Measurements from ENCODE around the gene STK38.
"Not testable (repeated sequence)": the region's sequence is repeated elsewhere in the genome, so short reads cannot be mapped to it uniquely, and the experiment has no call there.

Gene STK38

DNA sequence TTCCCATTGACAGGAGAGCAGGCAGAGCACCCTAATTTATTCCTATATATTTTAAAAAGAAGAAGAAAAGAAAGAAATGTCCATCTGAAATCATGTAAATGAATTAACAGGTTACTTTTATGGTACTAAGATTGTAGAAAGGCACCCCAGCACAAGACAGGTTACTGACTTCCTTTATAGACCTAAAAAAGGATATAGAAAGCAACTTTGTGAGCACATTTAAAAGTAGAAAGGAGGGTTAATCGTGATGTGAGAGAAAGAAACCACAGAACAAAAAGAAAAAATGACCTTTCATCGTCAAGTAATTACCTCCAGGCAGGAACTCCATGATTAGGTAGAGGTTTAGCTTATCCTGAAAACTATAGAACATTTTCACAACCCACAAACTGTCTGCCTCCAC is 29.9 kb downstream of the STK38 start:
- FAIRE-seq = no peak

DNA sequence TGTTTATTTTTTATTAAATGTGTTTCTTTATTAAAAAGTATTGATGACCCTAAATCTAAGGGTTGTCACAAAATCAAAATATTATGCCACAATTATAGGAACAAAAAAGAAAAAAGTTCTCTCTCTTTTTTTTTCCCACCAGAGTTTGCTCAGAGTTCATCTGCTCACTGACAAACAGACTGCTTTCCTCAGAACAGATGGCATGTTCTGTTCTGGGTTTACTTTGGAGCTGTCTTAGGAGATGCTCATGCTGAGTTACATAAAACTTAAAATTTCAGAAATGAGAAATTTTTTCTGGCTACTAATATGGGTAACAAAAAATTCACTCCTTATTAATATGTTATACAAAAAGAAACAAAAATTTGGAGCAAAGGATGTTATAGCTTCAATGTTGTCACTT is 30.3 kb downstream of the STK38 start:
- no peak for FAIRE-seq

DNA sequence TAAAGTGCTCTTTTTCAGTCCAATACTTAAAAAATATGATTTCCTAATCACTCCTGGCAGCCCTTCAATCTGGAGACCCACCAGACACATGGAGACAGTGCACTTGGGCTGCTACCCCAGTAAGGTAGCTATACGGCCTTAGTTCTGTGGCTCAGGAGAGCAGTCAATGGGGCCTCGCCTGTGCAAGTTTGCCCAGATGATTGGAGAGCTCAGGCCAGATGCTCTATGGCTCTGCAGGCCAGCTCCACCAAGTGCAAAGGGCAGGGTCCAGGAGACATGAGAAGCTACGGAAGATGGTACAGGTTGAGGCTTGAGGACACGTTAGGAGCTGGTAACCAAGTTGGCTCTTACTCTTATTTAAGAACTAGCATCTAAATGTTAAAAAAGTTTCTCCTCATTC is 30.7 kb downstream of the STK38 start:
- FAIRE-seq = no peak

DNA sequence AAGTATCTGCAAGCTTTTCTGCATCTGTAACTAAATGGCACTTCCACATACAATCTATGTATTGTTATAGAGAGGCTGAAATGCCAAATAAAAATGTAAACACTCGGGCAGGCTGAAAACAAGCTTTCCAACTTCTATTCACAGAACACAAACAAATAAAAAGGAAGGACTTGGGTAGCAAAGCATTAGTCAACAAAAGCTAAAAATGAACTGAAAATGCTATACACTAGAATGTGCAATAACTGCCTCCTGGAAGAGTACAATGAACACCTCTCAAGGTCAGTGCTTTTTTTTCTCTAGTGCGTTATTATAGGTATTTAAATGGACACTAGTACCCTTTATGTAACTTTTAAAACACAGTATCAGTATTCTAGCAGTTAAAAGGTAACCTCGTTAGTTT is 31.4 kb downstream of the STK38 start:
- no peak for FAIRE-seq

DNA sequence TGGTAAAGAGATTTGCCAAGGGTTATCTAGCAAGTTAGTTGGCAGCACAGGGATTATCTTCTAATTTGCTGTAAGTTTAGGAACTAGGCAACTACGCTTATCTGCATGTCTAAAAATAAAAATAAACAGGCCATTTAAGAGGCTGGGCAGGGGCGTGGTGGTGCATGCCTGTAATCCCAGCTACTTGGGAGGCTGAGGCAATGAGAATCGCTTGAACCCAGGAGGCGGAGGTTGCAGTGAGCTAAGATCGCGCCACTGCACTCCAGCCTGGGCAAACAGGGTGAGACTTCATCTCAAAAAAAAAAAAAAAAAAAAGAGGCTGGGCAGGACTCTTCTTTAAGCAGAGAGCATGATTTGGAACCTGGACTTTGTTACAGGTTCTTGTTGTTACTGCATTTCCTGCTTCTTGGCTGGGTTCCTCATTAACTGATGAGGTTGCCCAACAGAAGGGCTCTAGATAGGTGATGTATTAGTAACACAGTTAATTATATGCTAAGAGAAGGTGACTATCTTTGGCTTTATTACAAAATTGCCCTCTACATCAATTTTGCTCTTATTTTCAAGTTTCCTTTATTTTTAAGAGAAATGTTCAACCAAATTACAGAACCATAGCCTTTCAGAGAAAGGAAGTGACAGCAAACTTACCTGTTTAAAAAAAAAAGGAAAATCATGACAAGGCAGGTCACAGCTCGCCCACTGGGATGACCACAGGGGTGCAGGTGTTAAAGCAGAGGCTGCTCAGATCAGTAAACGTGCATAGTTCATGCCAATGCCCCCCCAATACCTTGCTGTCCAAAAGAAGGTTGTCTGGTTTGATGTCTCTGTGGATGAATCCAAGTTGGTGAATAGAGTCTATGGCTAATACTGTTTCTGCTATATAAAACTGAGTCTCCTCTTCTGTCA is 32.5 kb downstream of the STK38 start:
- FAIRE-seq = no peak

DNA sequence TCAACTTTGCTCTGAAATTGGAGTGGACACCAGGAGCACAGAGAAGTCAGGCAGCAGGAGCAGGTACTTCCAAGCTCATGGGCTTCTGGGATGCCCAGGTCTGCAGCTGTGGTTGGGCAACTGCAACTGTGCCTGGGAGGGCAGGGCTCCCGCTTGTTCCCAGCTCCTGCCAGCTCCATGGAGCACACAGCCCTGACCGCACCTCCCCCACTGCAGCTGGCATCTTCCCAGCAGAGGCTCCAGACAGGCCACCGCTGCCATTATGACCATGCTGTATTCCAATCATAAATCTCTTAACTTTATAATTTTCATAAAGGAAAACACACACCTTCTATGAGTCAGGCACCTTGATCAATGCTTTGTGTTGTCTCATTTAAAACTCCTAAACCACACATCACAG is 36.9 kb downstream of the STK38 start:
- no peak for FAIRE-seq

DNA sequence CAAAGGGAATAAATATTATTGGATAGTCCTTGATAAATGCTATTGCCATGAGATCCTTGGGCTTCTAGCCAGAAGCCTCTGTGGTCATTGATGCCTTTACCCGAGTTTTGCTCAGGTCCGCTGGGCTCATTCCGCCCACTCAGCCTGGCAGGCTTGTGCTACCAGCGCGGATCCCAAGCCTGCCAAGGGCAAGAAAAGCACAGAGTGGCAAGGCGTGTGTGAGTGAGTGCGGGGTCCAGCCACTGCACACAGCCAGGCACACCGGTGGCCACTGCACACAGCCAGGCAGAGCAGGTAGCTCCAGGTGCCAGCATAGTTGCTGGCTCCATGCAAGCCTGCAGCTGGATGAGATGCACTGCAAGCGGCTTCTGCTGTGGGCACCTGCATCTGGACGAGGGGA is 38.7 kb downstream of the STK38 start:
- FAIRE-seq = no peak

DNA sequence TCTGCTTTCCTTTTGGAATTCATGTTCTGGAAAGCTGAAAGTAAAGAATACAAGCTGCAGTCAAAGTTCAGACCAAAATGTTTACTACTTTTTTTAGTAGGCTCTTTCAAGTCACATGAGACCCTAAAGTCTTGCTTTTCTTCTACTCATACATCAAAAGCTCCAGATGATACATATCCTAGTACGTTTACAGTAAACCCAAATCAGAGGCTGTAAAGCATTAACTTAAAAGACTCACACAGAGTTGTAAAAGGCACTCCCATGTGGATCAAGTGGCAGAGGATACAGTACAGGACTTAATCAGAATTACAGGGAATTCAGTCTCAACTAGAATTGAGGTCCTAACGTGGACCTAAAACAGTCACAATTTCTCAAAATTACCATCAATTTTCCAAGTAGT is 40.7 kb downstream of the STK38 start:
- FAIRE-seq = peak; percentile 73

DNA sequence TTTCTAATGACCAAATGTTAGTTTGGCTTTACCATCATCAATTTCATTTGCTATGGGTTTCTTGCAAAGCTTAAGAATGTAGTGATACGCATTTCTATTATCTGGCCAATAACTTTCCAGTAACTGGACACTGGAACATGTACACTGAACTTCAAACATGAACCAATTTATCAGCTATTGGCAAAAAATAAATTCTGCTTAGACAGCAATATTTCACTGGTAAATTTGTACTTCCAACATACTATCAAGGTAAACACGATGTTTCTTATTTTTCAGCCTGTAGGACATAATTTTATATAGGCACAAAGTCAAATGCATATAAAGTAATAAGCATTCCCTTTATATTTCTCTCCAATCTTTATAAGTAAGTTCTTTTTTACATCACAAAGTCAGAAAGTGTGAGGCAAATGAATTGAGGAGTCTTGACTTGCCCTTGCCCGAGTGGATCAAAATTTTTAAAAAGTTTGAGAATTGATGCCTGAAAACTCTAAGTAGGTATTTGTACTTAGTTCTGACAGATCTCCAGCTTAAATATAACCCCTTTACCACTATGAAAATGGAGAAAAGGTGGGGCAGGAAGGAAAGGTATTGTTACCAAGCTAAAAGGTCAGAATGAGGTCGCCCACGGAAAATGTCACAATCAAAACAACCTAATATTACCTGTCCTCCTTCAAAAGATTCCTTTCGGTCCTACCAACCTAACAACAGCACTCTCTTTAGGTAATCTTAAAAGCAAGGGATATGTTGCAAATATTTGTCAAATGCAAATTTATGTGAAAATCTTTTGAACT is 41.3 kb downstream of the STK38 start:
- no peak for FAIRE-seq

DNA sequence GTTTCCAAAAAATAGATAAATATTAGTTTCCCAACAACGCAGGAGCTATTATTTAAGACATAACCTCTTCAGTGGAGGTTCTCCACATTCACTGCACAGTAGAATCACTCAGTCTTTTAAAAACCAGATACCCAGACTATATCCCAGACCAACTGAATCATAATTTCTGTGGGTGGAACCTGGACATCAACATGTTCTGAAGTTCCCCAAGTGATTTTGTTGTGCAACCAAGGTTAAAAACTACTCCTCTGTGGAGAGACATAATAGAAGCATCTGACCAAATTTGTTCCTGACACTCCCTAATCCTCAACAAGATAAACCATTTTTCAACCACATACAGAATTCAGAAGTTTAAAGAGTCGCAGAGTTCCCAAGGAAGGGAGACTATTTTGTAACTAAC is 42.3 kb downstream of the STK38 start:
- no peak for FAIRE-seq

DNA sequence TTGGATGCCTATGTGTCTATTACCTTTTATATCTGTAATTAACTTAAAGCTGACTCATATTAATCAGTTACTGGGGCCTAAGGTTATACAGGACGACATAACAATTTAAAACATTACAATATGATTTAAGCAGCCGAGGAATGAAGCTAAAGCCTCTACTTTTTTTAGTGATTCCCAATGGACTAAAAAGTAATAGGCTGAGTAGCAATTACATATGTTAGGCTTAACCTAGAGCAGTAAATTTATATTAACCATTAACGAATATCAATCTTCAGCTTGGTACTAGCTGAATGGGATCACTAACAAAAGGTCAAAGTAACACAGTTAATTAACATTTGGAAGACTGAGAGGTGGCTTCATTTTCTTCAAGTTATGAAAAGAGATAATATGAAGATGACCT is 43.1 kb downstream of the STK38 start:
- FAIRE-seq = no peak

DNA sequence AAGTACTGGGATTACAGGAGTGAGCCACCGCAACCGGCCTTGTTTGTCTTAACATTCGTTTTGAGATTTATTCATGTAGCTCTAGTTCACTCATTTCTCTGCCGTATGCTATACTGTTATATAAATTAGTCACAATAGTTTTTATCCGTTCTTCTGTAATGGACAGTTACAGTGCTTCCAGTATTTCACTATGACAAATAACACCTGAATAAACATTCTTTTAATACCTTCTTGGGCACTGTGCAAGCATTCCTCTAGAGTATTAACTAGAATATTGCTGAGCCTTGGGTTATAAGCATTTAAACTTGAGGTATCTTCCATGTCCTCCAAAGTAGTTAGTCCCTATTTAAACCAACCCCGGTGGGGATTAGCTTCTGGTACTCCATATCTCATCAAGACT is 45.6 kb downstream of the STK38 start:
- no peak for FAIRE-seq

DNA sequence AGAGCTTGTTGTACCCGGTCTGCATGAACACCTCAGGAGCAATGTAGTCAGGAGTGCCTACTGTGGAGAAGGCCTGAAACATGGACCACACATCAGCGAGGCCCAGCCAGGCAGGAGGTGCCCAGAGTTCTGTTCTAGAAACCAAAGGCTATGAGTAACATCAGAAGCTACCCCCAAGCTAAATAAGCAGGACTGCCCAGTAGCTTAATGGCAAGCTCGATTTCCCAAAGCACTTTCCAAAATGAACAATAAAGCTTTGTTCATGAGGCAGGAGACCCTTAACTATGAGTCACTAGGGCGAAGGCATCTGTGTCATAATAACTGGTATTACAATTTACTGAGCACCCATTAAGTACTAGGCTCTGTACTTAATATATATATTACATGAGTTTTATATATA is 47.4 kb downstream of the STK38 start:
- no peak for FAIRE-seq

DNA sequence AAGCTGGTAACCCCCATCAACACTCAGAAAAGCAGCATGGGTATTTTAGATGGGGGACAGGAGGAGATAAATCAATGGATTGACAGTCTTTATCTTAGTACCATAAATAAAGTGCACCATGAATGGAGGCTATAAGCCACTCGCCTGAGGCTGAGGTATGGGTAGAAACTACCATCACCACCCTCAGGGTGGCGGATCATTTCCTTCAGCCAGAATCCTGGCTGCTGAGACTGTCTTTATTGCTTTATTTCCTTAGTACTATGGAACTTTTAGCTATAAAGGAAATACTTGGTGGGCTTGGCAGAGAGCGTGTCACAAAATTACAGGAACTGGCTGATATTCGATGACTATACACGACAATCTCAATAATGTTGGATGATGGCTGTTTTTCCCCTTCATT is 52.2 kb downstream of the STK38 start:
- no peak for FAIRE-seq

DNA sequence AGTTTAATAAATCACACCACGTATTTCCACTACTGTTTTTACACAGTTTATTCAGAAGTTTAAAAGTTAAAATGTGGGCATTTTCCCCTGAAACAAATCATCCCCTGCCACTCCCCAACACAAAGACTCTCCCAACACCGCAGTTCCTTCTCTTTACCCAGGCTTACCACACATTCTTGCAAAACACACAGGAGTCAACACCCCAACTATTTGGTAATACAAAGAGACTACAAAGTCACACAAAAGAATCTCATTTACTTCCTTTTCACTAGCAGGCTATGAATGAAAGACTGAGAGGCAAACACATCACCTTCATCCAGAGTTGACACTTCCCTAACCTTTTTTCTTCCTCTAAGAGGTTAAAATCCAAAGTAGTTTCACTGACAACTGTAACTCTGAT is 53.4 kb downstream of the STK38 start:
- no peak for FAIRE-seq

DNA sequence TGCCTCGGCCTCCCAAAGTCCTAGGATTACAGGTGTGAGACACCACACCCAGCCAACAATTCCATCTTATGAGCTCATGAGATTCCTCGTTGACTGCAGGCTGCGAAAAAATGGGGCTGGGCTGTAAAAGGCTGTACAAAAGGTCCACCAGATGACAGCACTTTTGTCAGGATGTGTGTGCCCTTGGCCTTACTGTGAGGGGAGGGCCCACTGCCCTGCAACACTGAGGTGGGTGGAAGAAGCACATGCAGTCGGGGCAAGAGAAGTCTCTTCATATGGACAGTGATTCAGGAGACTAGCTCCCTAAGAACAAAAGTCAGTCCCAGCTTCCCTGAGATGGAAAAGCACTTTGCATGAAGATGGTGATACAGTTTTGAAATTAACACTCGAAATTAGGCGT is 54.0 kb downstream of the STK38 start:
- FAIRE-seq = no peak

DNA sequence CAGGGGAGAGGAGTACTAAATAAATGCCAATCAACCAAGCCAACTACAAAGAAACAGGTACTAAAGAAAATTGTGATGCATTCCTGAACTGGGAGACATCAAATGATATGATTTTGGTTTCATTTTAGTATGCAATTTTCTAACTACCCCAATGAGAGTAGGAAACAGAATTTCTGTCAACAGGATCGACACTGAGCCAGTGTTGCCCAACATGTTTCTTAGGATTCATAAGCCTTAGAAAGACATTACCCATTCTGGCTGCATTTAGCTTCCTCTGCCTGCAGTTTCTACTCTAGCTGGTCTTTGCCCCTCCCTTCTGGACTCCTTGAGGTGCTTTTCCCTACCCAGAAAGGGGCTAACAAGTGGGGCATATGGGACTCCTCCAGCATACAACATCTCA is 54.7 kb downstream of the STK38 start:
- no peak for FAIRE-seq

DNA sequence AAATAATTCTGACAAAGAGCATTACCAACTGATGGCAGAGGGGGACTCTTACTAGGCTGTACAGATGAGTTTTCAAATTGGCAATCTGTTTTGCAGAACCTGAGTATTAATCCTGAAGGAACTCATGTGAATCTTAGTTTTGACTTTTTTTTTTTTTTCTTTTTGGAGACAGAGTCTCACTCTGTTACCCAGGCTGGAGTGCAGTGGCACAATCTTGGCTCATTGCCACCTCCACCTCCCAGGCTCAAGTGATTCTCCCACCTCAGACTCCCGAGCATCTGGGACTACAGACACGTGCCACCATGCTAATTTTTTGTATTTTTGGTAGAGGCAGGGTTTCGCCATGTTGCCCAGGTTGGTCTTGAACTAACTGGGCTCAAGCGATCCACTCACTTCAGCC is 55.2 kb downstream of the STK38 start:
- FAIRE-seq = no peak

DNA sequence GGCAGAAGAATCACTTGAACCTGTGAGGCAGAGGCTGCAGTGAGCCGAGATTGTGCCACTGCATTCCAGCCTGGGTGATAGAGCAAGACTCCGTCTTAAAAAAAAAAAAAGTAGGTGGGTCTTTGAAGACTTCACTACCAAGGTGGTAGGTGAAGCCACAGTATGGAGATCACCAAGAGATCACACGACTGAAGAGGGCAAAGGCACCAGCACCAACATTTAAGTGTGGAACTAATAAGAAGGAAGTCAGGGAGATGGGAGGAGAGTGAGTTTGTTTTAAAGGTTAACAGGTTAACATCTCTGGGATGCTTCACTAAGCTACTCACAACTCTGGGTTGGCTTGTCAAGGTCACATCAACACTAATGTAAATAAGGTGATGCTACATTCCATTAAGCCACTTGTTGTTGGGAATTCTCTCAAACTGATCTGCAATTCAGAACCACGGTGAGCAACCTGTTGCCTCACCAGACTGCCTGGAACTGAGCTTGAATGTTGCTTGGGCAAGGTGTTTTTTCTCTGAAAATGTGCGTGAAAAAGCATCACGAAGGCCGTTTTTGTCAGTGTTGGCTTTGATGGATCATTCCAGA is 55.8 kb downstream of the STK38 start:
- no peak for FAIRE-seq

DNA sequence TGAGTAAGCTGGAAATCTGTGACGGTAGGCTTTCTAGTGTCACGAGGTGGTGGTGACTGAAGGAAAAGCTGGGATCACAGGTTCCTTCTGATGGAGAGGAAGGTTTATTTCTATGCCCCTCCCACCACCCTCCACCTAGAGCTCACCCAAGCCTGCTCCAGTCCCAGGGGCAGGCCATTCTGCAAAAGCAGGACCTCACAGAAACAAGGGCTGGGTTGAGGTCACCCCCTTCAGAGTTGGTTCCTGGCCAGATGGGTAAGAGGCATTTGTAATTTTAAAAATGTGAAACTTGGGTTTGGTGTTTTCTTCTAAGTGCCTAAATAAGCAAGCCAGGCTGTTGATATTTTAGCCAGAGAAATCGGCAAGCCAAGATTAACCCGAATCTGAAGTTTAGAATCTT is 57.9 kb downstream of the STK38 start:
- no peak for FAIRE-seq

DNA sequence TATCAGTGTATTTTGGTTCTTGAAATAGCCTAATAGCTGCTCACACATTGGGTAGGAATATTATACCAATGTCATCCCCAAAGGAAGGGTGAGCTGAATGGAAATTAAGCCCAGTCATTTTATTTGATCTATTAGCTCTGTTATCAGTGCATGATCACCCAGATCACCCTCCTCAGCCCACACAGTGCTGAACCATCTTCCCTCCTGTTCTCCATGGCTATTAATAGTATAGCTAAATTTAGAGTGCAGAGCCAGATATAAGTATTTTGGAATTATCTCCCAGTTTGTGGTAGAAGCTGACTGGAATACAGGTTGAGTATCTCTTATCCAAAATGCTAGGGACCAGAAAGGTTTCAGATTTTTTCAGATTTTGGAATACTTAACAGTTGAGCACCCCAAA is 59.1 kb downstream of the STK38 start:
- no peak for FAIRE-seq

DNA sequence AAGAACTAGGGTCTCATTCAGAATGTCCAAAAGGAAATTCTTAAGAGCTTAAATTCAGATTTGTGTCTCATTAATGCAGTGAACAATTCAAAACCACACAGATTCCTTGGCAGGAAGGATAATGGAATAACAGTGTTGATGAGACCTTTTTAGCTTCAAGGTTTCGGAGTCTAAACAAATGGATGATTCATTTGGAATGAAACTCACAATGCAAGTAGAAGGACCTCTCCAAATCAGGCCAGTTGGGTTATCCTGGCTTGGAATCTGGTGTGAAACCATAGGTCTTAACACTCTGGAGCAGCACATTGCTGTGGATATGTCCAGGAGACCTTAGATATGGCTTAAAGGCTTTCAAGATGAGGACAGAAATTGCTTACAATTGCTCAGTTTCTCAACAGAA is 59.6 kb downstream of the STK38 start:
- FAIRE-seq = no peak

DNA sequence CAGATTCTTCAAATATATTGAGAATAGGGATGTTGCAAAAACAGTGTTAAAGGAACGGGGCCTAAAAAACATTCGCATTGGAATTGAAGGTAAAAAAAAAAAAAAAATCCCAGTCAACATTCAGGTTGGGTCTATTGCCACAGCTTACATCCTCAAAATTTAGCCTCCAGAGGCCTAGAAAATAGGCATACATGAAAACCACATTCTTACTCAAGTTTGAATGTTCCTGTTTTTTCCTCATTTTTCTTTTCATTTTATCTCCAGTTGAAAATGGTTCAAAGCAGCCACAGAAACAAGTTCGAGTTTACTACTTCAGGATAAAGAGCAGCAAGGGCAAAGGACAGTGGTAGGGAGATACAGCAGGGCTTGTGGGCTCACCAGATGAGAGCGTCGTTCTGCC is 62.5 kb downstream of the STK38 start:
- FAIRE-seq = no peak

DNA sequence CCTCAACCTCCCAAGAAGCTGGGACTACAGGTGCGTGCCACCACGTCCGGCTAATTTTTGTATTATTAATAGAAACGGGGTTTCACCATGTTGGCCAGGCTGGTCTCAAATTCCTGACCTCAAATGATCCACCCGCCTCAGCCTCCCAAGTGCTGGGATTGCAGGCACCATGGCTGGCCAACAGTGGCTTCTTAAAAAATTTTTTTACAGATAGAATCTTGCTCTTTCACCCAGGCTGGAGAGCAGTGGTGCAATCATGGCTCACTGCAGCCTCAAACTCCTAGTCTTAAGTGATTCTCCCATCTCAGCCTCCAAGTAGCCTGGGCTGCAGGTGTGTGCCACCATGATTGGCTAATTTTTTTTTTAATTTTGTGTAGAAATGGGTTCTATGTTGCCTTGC is 64.0 kb downstream of the STK38 start:
- not testable (repeated sequence) for FAIRE-seq

All from endometrium (tissue), 2 donors.